DND-41 (cell line): ENCODE measurements around the gene UQCC2.

Experiments
- EZH2 ChIP-seq: IDR thresholded peaks from 3 replicates; pipeline ENCODE4 v1.6.1; 2012; ENCODE audit warnings: borderline replicate concordance, low read depth, mild to moderate bottlenecking, moderate library complexity, low read length, inconsistent platforms; ENCODE audit not compliant: severe bottlenecking
- TF ChIP-seq, protein P1 (sequence below): IDR thresholded peaks from 2 replicates; pipeline ENCODE4 v1.5.1; 2012; ENCODE audit warnings: borderline replicate concordance, low read length, moderate library complexity, mild to moderate bottlenecking; ENCODE audit not compliant: poor library complexity, severe bottlenecking; ENCODE audit errors: extremely low read depth

DNA sequence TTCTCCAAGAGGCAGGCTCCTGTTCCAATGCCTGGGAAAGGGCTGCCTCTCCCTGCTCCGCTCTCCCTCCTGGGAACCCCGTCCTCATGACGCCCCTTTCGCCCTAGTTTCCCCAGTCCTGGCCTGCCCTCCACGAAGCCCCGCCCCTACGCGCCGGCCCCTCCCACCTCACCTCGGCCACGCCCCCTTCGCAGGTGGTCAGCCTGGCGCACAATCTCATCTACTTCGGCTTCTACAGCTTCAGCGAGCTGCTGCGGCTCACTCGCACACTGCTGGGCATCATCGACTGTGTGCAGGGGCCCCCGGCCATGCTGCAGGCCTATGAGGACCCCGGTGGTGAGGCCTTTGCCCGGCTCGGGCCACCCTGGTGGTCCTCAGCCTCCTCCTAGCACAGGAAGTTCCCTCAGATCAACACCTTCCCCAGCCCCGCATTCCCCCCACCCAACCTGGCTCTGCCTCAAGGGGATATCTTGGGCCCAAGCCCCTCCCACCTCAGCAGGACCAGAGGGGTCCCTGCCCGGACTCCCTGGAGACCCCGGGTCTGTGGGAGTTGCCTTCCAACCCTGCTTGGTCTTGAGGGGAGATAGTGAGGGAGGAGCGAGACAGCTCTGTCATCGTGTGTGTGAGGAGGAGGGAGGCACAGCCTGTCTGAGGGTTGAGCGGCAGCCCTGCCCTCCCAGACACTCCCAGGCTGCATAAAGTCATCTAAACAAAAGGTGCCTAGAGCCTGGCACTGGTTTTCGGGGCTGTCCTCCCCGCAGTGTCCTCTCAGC is 40.3 kb downstream of the UQCC2 start:
- TF ChIP-seq, protein P1, sequence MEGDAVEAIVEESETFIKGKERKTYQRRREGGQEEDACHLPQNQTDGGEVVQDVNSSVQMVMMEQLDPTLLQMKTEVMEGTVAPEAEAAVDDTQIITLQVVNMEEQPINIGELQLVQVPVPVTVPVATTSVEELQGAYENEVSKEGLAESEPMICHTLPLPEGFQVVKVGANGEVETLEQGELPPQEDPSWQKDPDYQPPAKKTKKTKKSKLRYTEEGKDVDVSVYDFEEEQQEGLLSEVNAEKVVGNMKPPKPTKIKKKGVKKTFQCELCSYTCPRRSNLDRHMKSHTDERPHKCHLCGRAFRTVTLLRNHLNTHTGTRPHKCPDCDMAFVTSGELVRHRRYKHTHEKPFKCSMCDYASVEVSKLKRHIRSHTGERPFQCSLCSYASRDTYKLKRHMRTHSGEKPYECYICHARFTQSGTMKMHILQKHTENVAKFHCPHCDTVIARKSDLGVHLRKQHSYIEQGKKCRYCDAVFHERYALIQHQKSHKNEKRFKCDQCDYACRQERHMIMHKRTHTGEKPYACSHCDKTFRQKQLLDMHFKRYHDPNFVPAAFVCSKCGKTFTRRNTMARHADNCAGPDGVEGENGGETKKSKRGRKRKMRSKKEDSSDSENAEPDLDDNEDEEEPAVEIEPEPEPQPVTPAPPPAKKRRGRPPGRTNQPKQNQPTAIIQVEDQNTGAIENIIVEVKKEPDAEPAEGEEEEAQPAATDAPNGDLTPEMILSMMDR: no peak
- no peak for TF ChIP-seq EZH2
